ENCODE measurements around the gene MPDU1.
"Not testable (repeated sequence)": the region's sequence is repeated elsewhere in the genome, so short reads cannot be mapped to it uniquely, and the experiment has no call there.

The MPDU1 gene

DNA sequence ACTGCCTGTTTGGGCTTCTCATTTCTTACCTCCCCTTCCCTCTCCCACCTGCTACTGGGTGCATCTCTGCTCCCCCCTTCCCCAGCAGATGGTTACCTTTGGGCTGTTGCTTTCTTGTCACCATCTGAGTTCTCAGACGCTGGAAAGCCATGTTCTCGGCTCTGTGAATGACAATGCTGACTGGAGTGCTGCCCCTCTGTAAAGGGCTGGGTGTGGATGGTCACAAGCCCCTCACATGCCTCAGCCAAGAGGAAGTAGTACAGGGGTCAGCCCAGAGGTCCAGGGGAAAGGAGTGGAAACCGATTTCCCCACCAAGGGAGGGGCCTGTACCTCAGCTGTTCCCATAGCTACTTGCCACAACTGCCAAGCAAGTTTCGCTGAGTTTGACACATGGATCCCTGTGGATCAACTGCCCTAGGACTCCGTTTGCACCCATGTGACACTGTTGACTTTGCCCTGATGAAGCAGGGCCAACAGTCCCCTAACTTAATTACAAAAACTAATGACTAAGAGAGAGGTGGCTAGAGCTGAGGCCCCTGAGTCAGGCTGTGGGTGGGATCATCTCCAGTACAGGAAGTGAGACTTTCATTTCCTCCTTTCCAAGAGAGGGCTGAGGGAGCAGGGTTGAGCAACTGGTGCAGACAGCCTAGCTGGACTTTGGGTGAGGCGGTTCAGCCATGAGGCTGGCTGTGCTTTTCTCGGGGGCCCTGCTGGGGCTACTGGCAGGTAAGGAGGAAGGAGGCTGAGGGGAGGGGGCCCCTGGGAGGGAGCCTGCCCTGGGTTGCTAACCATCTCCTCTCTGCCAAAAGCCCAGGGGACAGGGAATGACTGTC is 4.4 kb upstream of the MPDU1 start, which contains the start of gene CD68:
CD68 (plus strand) TSS at position 638 of the 833 bp plus-strand sequence; CDS start at position 678, 40 bp downstream.
- DNase-seq (ENCODE audit: low read depth, low spot score): peak; percentile 91
- peak within 1 kb of the TSS; percentile 99 for H3K27ac ChIP-seq

GRCh38 chr17:7579834-7580603 is 3.6 kb upstream of the MPDU1 start:
- peak overlapping the region; percentile 99 for H3K27ac ChIP-seq
- DNase-seq (ENCODE audit: low read depth, low spot score): no peak

- no peak for DNase-seq (ENCODE audit: low read depth, low spot score)
- H3K27ac ChIP-seq: peak overlapping the region; percentile 99
Observed at GRCh38 chr17:7580604-7581575, 2.8 kb upstream of the MPDU1 start.

DNA sequence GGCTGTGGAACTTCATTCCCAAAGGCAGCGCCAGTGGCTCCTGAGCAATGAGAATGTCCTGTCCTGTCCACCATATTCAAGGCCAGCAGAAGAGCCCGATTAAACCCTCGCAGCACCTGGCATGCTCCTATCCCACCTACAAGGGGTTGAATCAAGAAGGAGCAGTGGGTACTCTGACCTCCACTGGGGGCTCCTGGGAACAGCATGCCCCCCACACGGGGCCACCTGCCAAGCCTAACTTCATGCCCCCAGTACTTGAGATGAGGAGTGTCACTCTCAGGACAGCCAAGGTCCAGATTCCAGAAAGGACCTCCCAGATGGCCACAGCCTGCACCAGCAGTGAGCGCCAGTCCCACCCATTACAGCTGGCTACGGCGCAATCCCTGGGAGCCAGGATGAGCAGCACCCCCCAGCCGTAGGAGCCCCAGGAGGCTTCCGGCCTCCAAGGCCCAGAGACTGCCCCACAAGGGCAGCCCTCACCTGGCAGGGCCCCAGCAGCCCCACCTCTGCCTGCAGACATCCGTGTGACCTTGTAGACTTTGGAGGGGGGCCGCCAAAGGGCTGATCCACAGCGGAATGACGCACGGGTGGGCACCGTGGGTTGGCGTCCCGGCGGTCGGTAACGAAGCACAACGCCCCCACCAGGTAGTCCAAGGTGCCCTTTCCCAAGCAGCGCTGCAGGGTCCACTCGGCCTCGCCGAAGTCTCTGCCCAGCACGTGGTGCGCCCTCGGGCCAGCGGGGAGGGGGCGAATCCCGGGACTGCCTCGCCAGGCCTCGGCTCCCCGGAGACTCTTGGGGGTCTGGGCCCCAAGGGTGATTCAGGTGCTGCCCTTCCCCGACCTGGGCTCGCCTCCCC is 1.0 kb upstream of the MPDU1 start:
- no peak for DNase-seq (ENCODE audit: low read depth, low spot score)
- peak overlapping the region; percentile 99 for H3K27ac ChIP-seq

GRCh38 chr17:7586673-7587419 is 3.2 kb downstream of the MPDU1 start:
- peak overlapping the region; percentile 99 for H3K27ac ChIP-seq
- DNase-seq (ENCODE audit: low read depth, low spot score): no peak

GRCh38 chr17:7587420-7588151 is 3.9 kb downstream of the MPDU1 start:
- no peak for DNase-seq (ENCODE audit: low read depth, low spot score)
- H3K27ac ChIP-seq: peak overlapping the region; percentile 99

- H3K27ac ChIP-seq: peak overlapping the region; percentile 99
Observed at GRCh38 chr17:7588553-7589203, 5.0 kb downstream of the MPDU1 start.

DNA sequence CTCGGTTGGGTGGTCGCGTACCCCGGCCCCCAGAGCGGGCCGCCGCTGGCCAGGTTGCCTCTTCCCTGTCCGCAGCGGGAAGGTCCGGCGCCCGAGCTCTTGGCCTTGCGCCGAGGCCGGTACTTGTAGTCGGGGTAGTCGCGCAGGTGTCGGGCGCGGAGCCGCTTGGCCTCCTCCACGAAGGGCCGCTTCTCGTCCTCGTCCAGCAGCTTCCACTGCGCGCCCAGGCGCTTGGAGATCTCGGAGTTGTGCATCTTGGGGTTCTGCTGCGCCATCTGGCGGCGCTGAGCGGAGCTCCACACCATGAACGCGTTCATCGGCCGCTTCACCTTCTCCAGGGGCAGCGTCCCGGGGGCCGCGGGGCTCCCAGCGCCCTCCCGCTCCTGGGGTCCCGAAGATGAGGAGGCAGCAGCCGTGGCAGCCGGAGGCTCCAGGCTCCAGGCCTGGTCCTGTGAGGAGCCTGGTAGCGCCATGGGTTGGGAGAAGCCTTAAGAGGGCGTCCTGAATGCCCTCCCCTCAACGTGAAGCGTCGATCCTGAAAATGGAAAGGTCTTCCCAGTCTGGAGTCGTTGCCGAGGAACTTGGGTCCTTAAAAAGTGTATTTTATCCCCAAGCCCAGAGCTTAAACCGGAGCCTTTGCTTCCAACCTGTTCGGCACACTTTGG is 5.7 kb downstream of the MPDU1 start:
- no peak for DNase-seq (ENCODE audit: low read depth, low spot score)
- H3K27ac ChIP-seq: peak overlapping the region; percentile 99

More at GRCh38 chr17:7588553-7589203, 5.0 kb downstream of the MPDU1 start:
- no peak for DNase-seq (ENCODE audit: low read depth, low spot score)

GRCh38 chr17:7589891-7590691 is 6.4 kb downstream of the MPDU1 start, which contains the start of gene SOX15:
Gene SOX15 (minus strand): TSS chr17:7590094. CDS start chr17:7589676, 418 bp downstream.
- peak within 1 kb of the TSS; percentile 99 for H3K27ac ChIP-seq
- no peak for DNase-seq (ENCODE audit: low read depth, low spot score)

DNA sequence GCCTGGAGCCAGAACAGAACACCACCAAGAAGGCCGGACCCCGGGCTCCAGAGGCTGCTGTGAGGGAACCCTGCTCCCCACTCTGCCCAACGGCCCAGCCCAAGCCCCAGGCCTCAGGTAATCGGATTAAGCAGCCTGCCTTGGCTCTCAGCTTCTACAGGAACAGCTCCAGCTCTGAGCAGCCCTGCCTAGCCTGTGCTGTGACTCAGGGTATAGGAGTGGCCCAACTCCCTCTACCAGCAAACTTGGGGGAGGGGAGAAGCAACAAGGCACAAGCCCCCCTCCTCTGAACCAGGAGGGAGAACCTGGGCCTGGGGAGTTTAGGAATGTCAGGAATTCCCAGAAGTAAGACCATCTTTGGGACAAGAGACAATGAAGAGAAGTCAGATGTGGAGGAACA is 7.1 kb downstream of the MPDU1 start:
- peak overlapping the region; percentile 99 for H3K27ac ChIP-seq
- DNase-seq (ENCODE audit: low read depth, low spot score): no peak

- peak overlapping the region; percentile 99 for H3K27ac ChIP-seq
Observed at GRCh38 chr17:7591596-7591995, 7.9 kb downstream of the MPDU1 start.

GRCh38 chr17:7592422-7593021 is 8.9 kb downstream of the MPDU1 start:
- H3K27ac ChIP-seq: no peak overlapping the region
- no peak for DNase-seq (ENCODE audit: low read depth, low spot score)

More at GRCh38 chr17:7591596-7591995, 7.9 kb downstream of the MPDU1 start:
- no peak for DNase-seq (ENCODE audit: low read depth, low spot score)

GRCh38 chr17:7593296-7593695 is 9.6 kb downstream of the MPDU1 start:
- H3K27ac ChIP-seq: no peak overlapping the region
- DNase-seq (ENCODE audit: low read depth, low spot score): no peak

- DNase-seq (ENCODE audit: low read depth, low spot score); H3K27ac ChIP-seq: not testable (repeated sequence)
Observed at GRCh38 chr17:7597561-7597960, 13.9 kb downstream of the MPDU1 start.

DNA sequence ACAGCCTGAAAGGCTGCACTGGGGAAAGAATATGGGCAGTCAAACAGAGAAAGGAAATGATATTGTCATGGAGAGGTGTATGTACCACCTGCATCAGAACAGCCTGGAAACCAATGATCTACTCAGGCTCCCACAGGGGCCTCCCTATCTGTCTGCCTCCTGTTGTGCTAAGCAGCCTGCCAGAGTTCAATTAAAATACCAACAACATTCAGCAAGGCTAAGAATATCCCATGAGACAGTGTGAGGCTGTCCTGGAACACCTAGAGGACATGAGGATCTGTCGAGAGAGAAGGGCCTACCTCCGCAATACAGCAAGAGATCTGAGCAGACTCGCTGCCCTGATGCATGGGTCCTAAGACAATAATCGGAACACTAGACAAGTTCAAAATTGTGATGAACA is 22.6 kb downstream of the MPDU1 start:
- H3K27ac ChIP-seq: no peak overlapping the region
- no peak for DNase-seq (ENCODE audit: low read depth, low spot score)
